Measurements from ENCODE around the gene PPM1B. TPM values are rescaled to one million over a fixed set of nuclear protein-coding genes. Genes with fewer than 3 reads are reported as not detected.
A peak's percentile ranks its signal among the peaks of the same experiment; 100 is the strongest.
"Not testable (repeated sequence)": the region's sequence is repeated elsewhere in the genome, so short reads cannot be mapped to it uniquely, and the experiment has no call there.

The PPM1B gene
- total and polyA plus RNA-seq, 2 experiments from 2014 or later, result 54.8 to 81.2 TPM

DNA sequence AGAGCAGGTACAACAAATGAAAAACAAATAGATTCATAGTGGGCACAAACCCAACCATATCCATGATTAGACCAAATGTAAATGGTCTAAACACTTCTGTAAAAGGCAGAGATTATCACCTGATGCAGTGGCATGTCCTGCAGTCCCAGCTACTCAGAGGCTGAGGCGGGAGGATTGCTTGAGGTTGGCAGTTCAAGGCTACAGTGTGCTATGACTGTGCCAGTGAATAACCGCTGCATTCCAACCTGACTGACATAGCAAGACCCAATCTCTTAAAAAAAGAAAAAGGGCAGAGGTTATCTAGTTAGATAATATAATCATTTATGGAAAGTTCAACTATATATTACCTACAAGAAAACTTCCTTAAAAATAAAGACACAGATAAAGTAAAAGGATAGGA lies 85.3 kb downstream of the PPM1B start:
- DNase-seq (ENCODE audit: low read depth in 1 of 2, low spot score in 1 of 2), result no peak
- no peaks in the 10 kb centered on the region for H3K9me3 ChIP-seq (ENCODE audit: low read depth)
- H3K27ac ChIP-seq, result no peak overlapping the region
- no peak overlapping the region for H3K4me3 ChIP-seq
- H3K4me1 ChIP-seq (ENCODE audit: low read depth), result no peaks in the 10 kb centered on the region
- no peaks in the 10 kb centered on the region for H3K27me3 ChIP-seq
- no peak for TF ChIP-seq CTCF (IDR thresholded peaks at IDR 0.05; ENCODE audit: low read depth, low read length)
- H3K36me3 ChIP-seq, result no peaks in the 10 kb centered on the region

DNA sequence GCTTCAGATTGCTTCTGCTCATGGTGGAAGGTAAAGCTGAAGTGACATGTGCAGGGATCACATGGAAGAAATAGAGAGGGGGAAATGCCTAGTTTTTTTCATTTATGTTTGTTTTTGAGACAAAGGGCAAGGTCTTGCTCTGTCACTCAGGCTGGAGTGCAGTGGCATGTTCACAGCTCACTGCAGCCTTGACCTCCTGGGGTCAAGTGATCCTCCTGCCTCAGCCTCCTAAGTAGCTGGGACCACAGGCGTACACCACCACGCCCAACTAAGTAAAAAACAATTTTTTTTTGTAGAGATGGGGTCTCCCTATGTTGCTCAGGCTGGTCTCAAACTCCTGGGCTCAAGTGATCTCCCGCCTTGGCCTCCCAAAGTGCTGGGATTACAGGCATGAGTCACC lies 87.0 kb downstream of the PPM1B start:
- H3K4me1 ChIP-seq (ENCODE audit: low read depth); H3K36me3 ChIP-seq; H3K4me3 ChIP-seq; DNase-seq (ENCODE audit: low read depth in 1 of 2, low spot score in 1 of 2); H3K9me3 ChIP-seq (ENCODE audit: low read depth); H3K27ac ChIP-seq; H3K27me3 ChIP-seq: not testable (repeated sequence)

GRCh38 chr2:44257802-44258201 lies 89.1 kb downstream of the PPM1B start:
- not testable (repeated sequence) for H3K4me1 ChIP-seq (ENCODE audit: low read depth); H3K36me3 ChIP-seq; H3K27ac ChIP-seq; DNase-seq (ENCODE audit: low read depth in 1 of 2, low spot score in 1 of 2); H3K9me3 ChIP-seq (ENCODE audit: low read depth); H3K27me3 ChIP-seq; H3K4me3 ChIP-seq

GRCh38 chr2:44267269-44267795 lies 98.7 kb downstream of the PPM1B start:
- Histone ChIP-seq H3K4me3 (no peak overlapping the region), H3K4me1 (ENCODE audit: low read depth) (peaks cover 12% of the 10 kb centered on the region), H3K36me3 (no peaks in the 10 kb centered on the region), H3K27me3 (no peaks in the 10 kb centered on the region), H3K27ac (no peak overlapping the region), H3K9me3 (ENCODE audit: low read depth) (no peaks in the 10 kb centered on the region)
- no peak for TF ChIP-seq CTCF (IDR thresholded peaks at IDR 0.05; ENCODE audit: low read depth, low read length)
- no peak for DNase-seq (ENCODE audit: low read depth in 1 of 2, low spot score in 1 of 2)

DNA sequence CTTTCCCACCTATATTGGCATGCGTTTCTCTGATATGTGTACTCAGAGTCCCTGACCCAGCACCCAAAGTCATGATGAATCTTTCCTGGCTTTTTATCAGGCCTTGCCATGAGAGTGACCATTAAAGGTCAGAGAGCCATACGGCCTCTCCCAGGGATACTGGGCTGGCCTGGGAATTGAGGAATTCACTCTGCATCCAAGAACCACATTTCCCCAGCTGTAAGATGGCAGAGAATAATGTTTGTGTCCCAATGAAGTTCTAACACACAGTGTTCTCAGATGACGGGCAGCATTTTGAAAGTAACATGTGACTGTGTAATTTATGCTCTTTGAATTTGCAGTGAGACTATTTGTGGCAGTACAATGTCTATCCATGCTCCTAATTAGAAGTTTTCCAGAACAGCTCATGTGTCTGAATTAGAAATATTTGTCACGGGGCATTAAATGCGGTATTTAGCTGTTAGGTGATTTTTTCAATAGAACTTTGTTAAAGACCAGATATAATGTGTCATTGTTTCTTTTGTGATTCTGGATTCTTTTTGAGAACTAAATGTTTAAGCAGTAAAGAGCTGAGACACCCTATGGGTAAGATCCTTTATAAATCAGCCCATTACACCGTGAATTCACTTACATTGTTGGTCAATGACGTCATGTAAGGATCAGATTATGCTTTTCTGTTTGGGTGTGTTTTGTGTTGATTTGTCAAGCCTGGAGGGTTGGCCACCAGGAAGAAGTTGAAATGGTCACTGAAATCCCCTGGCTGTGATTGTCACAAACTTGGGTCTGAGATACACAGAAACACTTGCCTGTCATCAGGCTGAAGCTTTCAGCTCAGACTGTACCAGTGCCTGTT lies 99.3 kb downstream of the PPM1B start:
- H3K4me3 ChIP-seq, result no peak overlapping the region
- no peaks in the 10 kb centered on the region for H3K36me3 ChIP-seq
- no peaks in the 10 kb centered on the region for H3K9me3 ChIP-seq (ENCODE audit: low read depth)
- H3K27ac ChIP-seq, result no peak overlapping the region
- H3K27me3 ChIP-seq, result no peaks in the 10 kb centered on the region
- DNase-seq (ENCODE audit: low read depth in 1 of 2, low spot score in 1 of 2), result peak; percentile 4 to 54
- H3K4me1 ChIP-seq (ENCODE audit: low read depth), result peaks cover 12% of the 10 kb centered on the region
- TF ChIP-seq CTCF (IDR thresholded peaks at IDR 0.05; ENCODE audit: low read depth, low read length), result no peak

GRCh38 chr2:44269831-44270230 lies 101.2 kb downstream of the PPM1B start:
- H3K36me3 ChIP-seq, result no peaks in the 10 kb centered on the region
- TF ChIP-seq CTCF (IDR thresholded peaks at IDR 0.05; ENCODE audit: low read depth, low read length), result no peak
- H3K27ac ChIP-seq, result no peak overlapping the region
- H3K27me3 ChIP-seq, result no peaks in the 10 kb centered on the region
- H3K4me1 ChIP-seq (ENCODE audit: low read depth), result peaks cover 5% of the 10 kb centered on the region
- no peak for DNase-seq (ENCODE audit: low read depth in 1 of 2, low spot score in 1 of 2)
- H3K4me3 ChIP-seq, result no peak overlapping the region
- H3K9me3 ChIP-seq (ENCODE audit: low read depth), result no peaks in the 10 kb centered on the region
